ENCODE results near the gene GABRP.
"Not testable (repeated sequence)": the region's sequence is repeated elsewhere in the genome, so short reads cannot be mapped to it uniquely, and the experiment has no call there.

Gene GABRP

GRCh38 chr5:170809551-170809950, 26.0 kb downstream of the GABRP start:
- Histone ChIP-seq H3K4me3 (ENCODE audit: low read length) (no peak overlapping the region), H3K9me3 (ENCODE audit: control insufficient read depth, low read length) (no peaks in the 10 kb centered on the region), H3K4me1 (ENCODE audit: control insufficient read depth, insufficient read depth, low read length) (no peaks in the 10 kb centered on the region), H3K36me3 (ENCODE audit: control insufficient read depth, insufficient read depth, low read length, severe bottlenecking) (no peaks in the 10 kb centered on the region), H3K9ac (ENCODE audit: low read length) (no peak overlapping the region), H3K27me3 (replicated peaks; ENCODE audit: control insufficient read depth, insufficient read depth, low read length) (peaks cover 8% of the 10 kb centered on the region)
- DNase-seq (ENCODE audit: low read depth), result peak; percentile 89

GRCh38 chr5:170811719-170812118, 28.2 kb downstream of the GABRP start:
- Histone ChIP-seq H3K4me1 (ENCODE audit: control insufficient read depth, insufficient read depth, low read length) (no peaks in the 10 kb centered on the region), H3K9ac (ENCODE audit: low read length) (no peak overlapping the region), H3K4me3 (ENCODE audit: low read length) (no peak overlapping the region), H3K27me3 (replicated peaks; ENCODE audit: control insufficient read depth, insufficient read depth, low read length) (peaks cover 8% of the 10 kb centered on the region), H3K36me3 (ENCODE audit: control insufficient read depth, insufficient read depth, low read length, severe bottlenecking) (no peaks in the 10 kb centered on the region), H3K9me3 (ENCODE audit: control insufficient read depth, low read length) (no peaks in the 10 kb centered on the region)
- no peak for DNase-seq (ENCODE audit: low read depth)

GRCh38 chr5:170813231-170813630, 29.7 kb downstream of the GABRP start:
- no peak for DNase-seq (ENCODE audit: low read depth)
- Histone ChIP-seq H3K4me3 (ENCODE audit: low read length) (no peak overlapping the region), H3K36me3 (ENCODE audit: control insufficient read depth, insufficient read depth, low read length, severe bottlenecking) (no peaks in the 10 kb centered on the region), H3K27me3 (replicated peaks; ENCODE audit: control insufficient read depth, insufficient read depth, low read length) (peaks cover 2% of the 10 kb centered on the region), H3K9ac (ENCODE audit: low read length) (no peak overlapping the region), H3K4me1 (ENCODE audit: control insufficient read depth, insufficient read depth, low read length) (no peaks in the 10 kb centered on the region), H3K9me3 (ENCODE audit: control insufficient read depth, low read length) (no peaks in the 10 kb centered on the region)

- H3K27me3 ChIP-seq (replicated peaks; ENCODE audit: control insufficient read depth, insufficient read depth, low read length), result peaks cover 2% of the 10 kb centered on the region
- no peaks in the 10 kb centered on the region for H3K36me3 ChIP-seq (ENCODE audit: control insufficient read depth, insufficient read depth, low read length, severe bottlenecking)
- H3K4me3 ChIP-seq (ENCODE audit: low read length), result no peak overlapping the region
- no peaks in the 10 kb centered on the region for H3K4me1 ChIP-seq (ENCODE audit: control insufficient read depth, insufficient read depth, low read length)
- DNase-seq (ENCODE audit: low read depth), result no peak
- H3K9ac ChIP-seq (ENCODE audit: low read length), result no peak overlapping the region
- H3K9me3 ChIP-seq (ENCODE audit: control insufficient read depth, low read length), result no peaks in the 10 kb centered on the region
Observed at GRCh38 chr5:170817195-170817594, 33.7 kb downstream of the GABRP start.

- peak; percentile 94 for DNase-seq (ENCODE audit: low read depth)
- Histone ChIP-seq H3K4me3 (ENCODE audit: low read length) (no peak overlapping the region), H3K9ac (ENCODE audit: low read length) (peak overlapping the region; percentile 1), H3K4me1 (ENCODE audit: control insufficient read depth, insufficient read depth, low read length) (no peaks in the 10 kb centered on the region), H3K27me3 (replicated peaks; ENCODE audit: control insufficient read depth, insufficient read depth, low read length) (peaks cover 2% of the 10 kb centered on the region), H3K36me3 (ENCODE audit: control insufficient read depth, insufficient read depth, low read length, severe bottlenecking) (no peaks in the 10 kb centered on the region), H3K9me3 (ENCODE audit: control insufficient read depth, low read length) (no peaks in the 10 kb centered on the region)
Observed at GRCh38 chr5:170818232-170818631, 34.7 kb downstream of the GABRP start.

GRCh38 chr5:170819824-170820223, 36.3 kb downstream of the GABRP start:
- Histone ChIP-seq H3K4me1 (ENCODE audit: control insufficient read depth, insufficient read depth, low read length) (no peaks in the 10 kb centered on the region), H3K9me3 (ENCODE audit: control insufficient read depth, low read length) (no peaks in the 10 kb centered on the region), H3K36me3 (ENCODE audit: control insufficient read depth, insufficient read depth, low read length, severe bottlenecking) (no peaks in the 10 kb centered on the region), H3K27me3 (replicated peaks; ENCODE audit: control insufficient read depth, insufficient read depth, low read length) (no peaks in the 10 kb centered on the region), H3K4me3 (ENCODE audit: low read length) (no peak overlapping the region), H3K9ac (ENCODE audit: low read length) (no peak overlapping the region)
- DNase-seq (ENCODE audit: low read depth), result peak; percentile 43

GRCh38 chr5:170821257-170821800, 37.8 kb downstream of the GABRP start:
- Histone ChIP-seq H3K27me3 (replicated peaks; ENCODE audit: control insufficient read depth, insufficient read depth, low read length) (no peaks in the 10 kb centered on the region), H3K4me1 (ENCODE audit: control insufficient read depth, insufficient read depth, low read length) (no peaks in the 10 kb centered on the region), H3K9me3 (ENCODE audit: control insufficient read depth, low read length) (peaks cover 7% of the 10 kb centered on the region), H3K36me3 (ENCODE audit: control insufficient read depth, insufficient read depth, low read length, severe bottlenecking) (no peaks in the 10 kb centered on the region), H3K9ac (ENCODE audit: low read length) (no peak overlapping the region), H3K4me3 (ENCODE audit: low read length) (no peak overlapping the region)
- no peak for DNase-seq (ENCODE audit: low read depth)

- no peak overlapping the region for H3K4me3 ChIP-seq (ENCODE audit: low read length)
- H3K27me3 ChIP-seq (replicated peaks; ENCODE audit: control insufficient read depth, insufficient read depth, low read length), result no peaks in the 10 kb centered on the region
- no peak for DNase-seq (ENCODE audit: low read depth)
Observed at GRCh38 chr5:170826117-170826516, 42.6 kb downstream of the GABRP start.

GRCh38 chr5:170832241-170832640, 48.7 kb downstream of the GABRP start:
- no peak for DNase-seq (ENCODE audit: low read depth)
- no peaks in the 10 kb centered on the region for H3K36me3 ChIP-seq (ENCODE audit: control insufficient read depth, insufficient read depth, low read length, severe bottlenecking)
- H3K9ac ChIP-seq (ENCODE audit: low read length), result no peak overlapping the region
- H3K4me1 ChIP-seq (ENCODE audit: control insufficient read depth, insufficient read depth, low read length), result no peaks in the 10 kb centered on the region
- no peaks in the 10 kb centered on the region for H3K9me3 ChIP-seq (ENCODE audit: control insufficient read depth, low read length)
- H3K27me3 ChIP-seq (replicated peaks; ENCODE audit: control insufficient read depth, insufficient read depth, low read length), result no peaks in the 10 kb centered on the region
- no peak overlapping the region for H3K4me3 ChIP-seq (ENCODE audit: low read length)

More at GRCh38 chr5:170826117-170826516, 42.6 kb downstream of the GABRP start:
- Histone ChIP-seq H3K4me1 (ENCODE audit: control insufficient read depth, insufficient read depth, low read length) (no peaks in the 10 kb centered on the region), H3K36me3 (ENCODE audit: control insufficient read depth, insufficient read depth, low read length, severe bottlenecking) (no peaks in the 10 kb centered on the region), H3K9me3 (ENCODE audit: control insufficient read depth, low read length) (peaks cover 10% of the 10 kb centered on the region), H3K9ac (ENCODE audit: low read length) (no peak overlapping the region)

- H3K9ac ChIP-seq (ENCODE audit: low read length), result not testable (repeated sequence)
Observed at GRCh38 chr5:170833981-170834380, 50.5 kb downstream of the GABRP start.

GRCh38 chr5:170836226-170836625, 52.7 kb downstream of the GABRP start:
- Histone ChIP-seq H3K4me3 (ENCODE audit: low read length) (no peak overlapping the region), H3K36me3 (ENCODE audit: control insufficient read depth, insufficient read depth, low read length, severe bottlenecking) (no peaks in the 10 kb centered on the region), H3K27me3 (replicated peaks; ENCODE audit: control insufficient read depth, insufficient read depth, low read length) (no peaks in the 10 kb centered on the region), H3K4me1 (ENCODE audit: control insufficient read depth, insufficient read depth, low read length) (no peaks in the 10 kb centered on the region), H3K9me3 (ENCODE audit: control insufficient read depth, low read length) (no peaks in the 10 kb centered on the region), H3K9ac (ENCODE audit: low read length) (no peak overlapping the region)
- no peak for DNase-seq (ENCODE audit: low read depth)

More at GRCh38 chr5:170833981-170834380, 50.5 kb downstream of the GABRP start:
- not testable (repeated sequence) for DNase-seq (ENCODE audit: low read depth); H3K36me3 ChIP-seq (ENCODE audit: control insufficient read depth, insufficient read depth, low read length, severe bottlenecking); H3K9me3 ChIP-seq (ENCODE audit: control insufficient read depth, low read length); H3K4me1 ChIP-seq (ENCODE audit: control insufficient read depth, insufficient read depth, low read length); H3K4me3 ChIP-seq (ENCODE audit: low read length); H3K27me3 ChIP-seq (replicated peaks; ENCODE audit: control insufficient read depth, insufficient read depth, low read length)

- no peak for DNase-seq (ENCODE audit: low read depth)
- Histone ChIP-seq H3K9ac (ENCODE audit: low read length) (no peak overlapping the region), H3K27me3 (replicated peaks; ENCODE audit: control insufficient read depth, insufficient read depth, low read length) (no peaks in the 10 kb centered on the region), H3K9me3 (ENCODE audit: control insufficient read depth, low read length) (no peaks in the 10 kb centered on the region), H3K4me3 (ENCODE audit: low read length) (no peak overlapping the region), H3K36me3 (ENCODE audit: control insufficient read depth, insufficient read depth, low read length, severe bottlenecking) (no peaks in the 10 kb centered on the region), H3K4me1 (ENCODE audit: control insufficient read depth, insufficient read depth, low read length) (no peaks in the 10 kb centered on the region)
Observed at GRCh38 chr5:170843870-170844269, 60.3 kb downstream of the GABRP start.

All from adipocyte (in vitro differentiated cells).